HK-2 (cell line): ENCODE measurements around the gene DACH1.

Source experiments
- DNase-seq: peaks from one replicate; pipeline ENCODE4 v3.0.0-alpha.2; 2018; ENCODE audit not compliant: unreplicated experiment

The DACH1 gene

DNA sequence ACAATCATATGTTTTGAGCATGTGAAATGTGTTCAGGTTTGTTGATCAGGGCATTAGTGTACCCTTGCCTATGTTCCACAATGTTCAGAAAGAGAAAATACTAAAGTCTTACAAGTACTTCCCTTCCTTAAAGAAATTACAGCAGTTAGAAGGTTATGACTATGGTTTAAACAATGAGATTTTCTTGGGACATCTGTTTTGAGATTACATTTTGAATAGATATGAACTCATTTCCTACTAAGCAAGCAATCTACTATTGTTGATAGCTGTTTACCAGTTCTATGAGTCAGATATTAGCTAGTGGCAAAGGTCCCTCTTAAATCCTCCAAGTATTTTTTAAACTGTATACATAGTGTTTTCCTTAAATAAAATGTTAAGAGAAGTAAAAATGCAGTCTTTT lies 241.3 kb downstream of the DACH1 start:
- DNase-seq, result no peak

DNA sequence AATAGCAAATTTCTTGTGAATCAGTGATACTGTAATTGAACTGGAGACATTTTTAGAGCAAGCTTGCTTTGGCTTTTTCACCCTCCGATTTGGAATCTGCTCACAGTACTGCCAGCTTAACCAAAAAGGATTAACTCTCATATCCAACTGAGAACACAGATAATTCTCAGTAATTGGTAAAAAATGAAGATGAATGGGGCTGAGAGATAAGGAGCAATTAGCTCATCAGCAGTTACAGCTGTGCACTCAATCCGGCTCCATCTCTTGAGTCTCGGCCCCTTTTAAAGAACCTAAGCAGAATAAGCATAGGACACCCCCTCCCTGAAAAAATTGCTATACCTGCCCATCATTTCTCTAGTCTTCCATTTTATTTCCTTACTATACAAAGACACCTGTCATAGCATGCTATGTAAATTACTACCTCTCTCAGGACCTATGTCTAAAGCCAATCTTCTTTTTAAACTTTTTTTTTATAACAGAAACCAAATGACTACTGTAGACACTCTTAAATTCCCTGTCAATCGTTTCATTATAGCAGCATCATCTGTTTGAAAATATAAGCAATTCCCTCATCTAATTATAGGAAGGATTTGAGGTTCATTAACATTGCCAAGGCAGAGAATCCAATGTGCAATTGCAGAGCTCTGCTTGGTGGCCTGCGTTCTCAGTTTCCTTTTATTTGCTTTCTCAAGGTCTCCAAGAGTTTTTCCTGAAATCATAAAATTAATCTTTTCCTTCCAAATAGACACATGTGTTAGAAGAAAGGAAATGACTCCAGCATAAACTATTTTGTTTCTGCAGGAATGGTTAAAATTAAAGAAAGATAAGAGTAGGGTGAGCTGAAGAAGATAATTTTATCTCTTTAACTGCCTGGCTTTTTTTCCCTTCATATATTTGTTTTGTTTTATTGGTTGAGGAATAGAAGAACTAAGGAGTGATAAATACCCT lies 242.1 kb downstream of the DACH1 start:
- no peak for DNase-seq

DNA sequence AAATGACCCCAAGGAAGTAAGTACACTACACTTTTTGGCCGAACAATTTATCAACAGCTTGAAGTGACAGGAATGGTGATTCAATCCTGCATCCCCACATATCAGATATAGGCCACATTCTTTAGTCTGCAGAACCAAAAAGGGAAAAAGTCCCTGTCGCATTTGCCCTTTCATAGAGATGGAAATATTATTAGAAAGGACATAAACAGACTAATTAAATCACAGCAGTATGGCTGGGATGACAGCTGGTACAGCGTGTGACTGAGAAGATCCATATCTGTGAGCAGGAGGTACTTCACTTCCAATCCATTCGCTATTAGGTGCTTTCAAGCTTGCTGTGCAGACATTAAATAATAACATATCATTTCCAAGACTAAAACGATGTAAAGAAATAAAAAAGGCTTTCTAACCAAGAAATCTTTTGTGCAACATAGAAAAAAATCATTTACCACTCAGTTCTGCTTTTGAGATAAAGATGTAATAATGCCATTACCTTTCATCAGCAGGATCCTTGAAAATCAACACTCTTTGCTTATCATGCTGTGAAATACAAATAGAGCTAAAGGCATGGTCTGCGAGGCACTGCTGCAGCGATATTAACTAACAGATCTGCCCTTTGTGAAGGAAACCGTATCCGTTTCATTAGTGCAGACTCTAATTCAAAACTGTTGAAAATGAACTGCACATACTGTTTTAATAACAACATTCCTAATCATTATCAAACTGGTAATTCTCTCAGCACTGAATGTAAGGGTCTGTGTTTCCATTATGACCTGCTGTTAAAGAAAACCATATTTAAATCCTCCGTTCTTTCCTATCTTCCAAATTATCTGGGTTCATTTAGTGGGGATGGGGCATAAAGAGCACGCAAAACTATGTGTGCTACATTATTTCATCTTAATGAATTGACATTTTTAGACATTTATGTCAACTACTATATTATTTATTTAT lies 245.6 kb downstream of the DACH1 start:
- no peak for DNase-seq

DNA sequence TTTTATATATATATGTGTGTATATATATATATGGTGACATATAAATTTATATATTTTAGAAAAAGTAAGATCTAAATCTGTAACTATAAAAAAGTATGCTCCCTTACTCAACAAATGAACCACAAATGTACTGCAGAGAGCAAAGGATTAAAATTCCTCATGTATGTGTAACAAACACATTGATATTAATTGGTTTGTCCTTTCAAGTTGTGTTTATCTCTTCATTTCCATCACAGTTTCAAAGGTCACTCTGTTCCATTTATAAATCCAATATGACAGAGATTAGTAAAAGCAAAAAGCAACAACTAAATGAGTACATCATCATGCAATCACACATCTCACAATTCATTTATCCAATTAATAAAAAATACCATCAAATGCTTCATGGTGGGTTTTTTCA lies 247.9 kb downstream of the DACH1 start:
- DNase-seq, result no peak

DNA sequence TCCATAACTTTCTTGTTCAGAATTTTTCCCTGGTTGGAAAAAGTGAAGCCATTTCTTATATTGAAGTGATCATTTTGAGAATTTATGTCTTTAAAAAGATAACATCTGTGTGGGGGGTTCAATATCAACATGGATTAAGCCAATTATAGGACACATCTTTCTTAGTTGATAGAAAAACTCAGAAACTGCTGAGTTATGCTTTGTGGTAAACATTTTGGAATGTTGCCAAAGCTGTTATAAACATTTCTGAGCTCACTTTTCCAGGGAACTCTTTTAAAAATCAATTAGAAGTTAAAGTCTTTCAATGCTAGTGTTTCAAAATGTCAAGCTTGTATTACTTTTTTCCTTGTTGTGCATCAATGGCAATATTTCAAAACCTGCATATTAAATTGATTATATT lies 248.8 kb downstream of the DACH1 start:
- no peak for DNase-seq

DNA sequence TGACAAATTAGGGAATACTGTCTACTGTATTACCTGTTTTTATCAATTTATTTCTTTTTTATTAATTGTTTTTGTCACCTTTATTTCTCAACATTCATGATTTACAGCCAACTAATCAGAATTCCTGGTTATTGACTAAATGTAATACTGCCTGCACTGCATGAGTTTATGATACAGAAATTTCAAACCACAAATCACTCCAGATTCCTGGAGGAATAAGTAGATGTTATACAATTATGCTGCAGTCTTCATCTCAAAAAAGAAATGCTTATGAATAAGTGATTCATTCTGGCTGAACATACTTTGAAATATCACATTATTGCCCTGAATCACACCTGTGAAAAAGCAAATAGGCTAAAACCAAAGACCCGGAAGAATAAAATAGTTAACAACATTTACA lies 249.7 kb downstream of the DACH1 start:
- DNase-seq, result no peak

DNA sequence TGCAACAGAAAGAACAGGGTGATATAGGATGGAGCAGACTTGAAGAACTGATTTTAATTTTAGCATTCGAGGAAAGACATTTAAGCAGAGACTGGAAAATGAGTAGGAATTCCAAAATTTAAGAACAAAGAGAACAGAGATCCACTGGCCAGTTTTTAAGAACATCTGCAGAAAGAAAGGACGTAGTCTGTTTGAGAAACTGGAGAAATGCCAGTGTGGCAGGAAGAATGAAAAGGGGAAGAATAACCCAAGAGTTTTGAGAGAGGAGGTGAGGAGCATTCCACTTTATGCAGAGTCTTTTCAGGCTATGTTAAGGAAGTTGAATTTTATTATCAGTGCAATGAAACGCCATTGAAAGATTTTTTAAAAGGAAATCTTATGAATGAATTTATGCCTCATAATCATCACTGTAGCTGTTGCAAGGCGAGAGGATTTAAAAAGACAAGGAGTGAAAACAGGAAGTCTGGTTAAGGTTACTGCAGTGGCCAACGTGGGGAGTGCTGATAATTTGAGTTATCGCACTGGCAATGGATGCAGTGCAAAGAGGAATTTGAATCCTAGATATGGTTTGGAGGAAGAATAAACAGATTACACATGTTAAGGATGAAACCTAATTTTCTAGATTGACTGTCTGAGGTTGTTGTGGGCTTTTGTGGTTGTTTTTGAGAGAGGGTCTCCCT lies 253.8 kb downstream of the DACH1 start:
- DNase-seq, result no peak

DNA sequence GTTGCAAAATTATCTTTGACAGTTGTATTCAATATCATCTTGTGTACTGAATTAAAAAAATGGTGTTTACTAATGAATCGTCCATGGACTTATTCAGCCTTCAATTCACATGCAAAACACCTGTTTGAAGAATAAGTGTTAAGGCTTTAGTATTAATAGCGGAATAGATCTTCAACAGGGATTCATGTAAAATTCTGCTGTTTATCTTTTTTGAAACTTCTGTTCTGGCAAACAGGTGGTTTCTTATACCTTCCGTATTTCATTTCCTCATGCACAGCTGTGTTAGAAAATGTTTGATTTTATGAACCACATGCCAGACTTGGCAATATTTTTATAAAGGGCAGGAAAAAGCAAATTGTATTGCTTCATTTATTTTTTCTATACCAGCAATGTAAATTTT lies 255.7 kb downstream of the DACH1 start:
- DNase-seq, result no peak

DNA sequence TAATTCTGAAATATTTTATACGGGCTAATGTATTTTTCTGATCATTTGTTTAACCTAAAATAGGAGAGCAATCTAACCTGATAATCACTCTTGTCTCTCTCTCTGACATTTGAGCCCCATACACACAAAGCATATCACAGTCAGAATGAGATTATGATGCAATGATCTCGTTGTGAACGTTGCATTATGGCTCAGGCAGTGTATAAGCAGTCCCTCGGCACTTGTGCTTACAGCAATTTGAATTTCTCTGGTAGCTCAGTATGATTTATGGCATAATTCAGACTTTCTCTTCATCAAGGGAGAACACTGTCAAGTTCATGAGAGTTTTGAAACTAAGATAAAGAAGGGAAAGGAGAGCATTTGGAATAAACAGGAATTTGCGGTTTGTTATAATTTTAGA lies 256.1 kb downstream of the DACH1 start:
- DNase-seq, result no peak

DNA sequence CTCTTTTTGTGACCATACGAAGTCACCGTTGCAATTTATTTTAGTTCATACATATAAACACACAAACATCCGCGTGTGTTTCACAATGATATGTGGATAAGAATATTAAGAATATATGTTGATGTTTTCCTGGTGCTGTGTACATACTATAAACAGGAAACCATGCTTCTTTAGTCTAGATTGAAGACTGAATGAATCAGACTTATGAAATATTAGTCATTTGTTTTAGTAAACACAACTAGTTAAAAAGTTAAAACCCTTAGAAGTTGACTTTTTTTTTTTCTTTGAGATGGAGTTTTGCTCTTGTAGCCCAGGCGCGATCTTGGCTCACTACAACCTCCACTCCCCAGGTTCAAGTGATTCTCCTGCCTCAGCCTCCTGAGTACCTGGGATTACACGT lies 257.7 kb downstream of the DACH1 start:
- DNase-seq, result no peak

DNA sequence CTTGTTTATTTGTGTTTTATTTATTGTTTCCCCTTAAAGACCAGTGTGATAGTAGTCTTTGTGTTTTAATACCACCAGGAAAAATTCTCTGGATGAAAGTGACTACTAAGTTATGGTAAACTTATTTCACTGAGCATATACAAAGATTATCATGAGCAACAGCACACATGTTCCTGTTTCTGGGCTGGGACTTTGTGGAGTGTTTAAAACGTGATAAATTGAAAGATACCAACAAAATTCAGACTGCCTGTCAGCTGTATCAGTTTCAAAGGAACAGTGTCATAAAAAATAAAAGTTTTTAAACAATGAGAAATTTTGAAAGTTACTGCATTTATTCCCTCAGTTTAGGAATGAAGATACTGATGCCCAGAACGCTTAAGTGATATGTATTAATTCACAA lies 259.4 kb downstream of the DACH1 start:
- DNase-seq, result no peak

DNA sequence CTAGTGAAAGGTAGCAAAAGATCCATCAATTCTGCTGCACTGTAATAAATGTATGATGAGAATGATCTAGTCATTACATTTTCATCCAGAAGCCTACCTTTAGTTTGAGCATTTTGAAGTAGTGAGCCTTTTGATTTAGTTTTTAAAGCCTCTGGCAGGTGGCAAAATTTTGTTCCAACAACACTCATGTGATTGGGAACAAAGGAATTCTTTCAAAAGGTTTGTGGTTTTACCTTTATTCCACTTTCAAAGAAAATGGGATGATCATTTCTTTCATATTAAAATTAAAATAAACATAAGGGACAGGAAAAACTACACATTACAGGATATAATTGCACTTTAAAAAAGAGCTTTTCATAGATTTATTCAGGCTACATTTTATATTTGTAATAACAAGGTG lies 260.2 kb downstream of the DACH1 start:
- DNase-seq, result no peak

DNA sequence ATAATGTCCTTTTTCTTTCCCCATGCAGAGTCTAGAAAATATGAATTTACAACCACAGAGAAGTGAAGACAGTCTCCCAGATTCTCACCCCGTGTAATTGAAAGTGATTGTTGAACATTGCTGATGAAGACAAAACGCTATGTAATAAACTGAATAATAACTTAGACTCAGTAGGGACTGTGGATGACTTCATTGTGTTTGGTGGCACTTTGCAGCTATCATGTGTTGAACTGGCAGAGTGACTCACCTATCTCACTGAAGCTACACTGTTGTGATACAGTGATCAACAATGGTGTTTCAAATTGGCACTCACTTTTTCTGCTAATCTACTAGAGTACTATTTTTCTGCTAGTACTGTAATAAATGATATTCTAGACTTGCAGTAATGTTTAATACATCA lies 261.3 kb downstream of the DACH1 start:
- no peak for DNase-seq

DNA sequence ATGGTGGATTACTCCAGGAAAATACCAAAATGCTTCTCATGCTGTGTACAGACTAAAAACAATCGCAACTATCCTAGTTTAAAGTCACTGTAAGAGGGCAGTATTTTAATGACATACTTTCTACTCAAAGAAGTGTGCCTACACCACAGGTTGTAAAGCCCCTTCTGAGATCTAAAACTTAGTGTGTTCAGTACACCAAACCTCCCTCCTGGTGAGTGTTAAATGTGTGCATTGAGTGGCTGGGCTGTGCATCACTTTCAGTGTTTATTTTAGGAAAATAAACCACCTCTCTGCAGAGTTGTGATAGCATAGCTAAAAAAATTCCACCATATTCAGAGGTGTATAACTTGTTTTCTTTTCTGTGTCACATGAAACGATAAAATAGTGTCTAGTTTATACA lies 263.7 kb downstream of the DACH1 start:
- no peak for DNase-seq

DNA sequence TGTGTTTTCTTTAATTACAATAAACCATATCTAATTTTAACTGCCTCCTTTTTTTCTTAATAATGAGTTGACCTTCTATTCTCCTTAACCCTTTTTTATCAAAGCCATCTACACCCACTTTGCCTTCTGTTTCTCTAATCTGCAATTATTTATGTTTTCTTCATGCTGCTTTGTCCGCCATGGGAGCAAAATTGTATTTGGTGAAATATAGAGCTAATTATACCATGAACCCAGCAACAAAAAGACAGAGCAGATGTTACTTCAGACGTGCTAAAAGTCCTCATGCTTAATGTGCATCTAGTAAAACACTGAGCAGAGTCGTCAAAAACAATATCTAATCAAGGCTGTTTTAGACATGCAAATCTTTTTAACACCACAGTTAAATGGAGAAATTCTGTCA lies 264.7 kb downstream of the DACH1 start:
- DNase-seq, result no peak

DNA sequence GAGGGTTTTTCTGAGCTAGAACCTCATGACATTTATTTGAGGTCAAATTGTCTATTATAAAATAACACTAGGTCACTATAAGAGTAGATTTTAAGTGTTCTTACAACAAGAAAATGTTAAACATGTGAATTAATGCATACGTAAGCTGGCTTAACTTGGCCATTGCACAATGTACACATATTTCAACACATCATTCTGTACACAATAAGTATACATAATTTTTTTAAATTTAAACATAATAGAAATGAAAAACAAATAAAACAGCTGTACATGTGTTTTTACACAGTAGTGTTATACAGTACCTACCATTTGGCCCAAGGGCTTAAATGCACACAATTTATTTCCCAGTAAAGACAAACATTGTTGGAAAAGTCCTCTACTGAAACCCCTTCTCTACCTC lies 269.9 kb downstream of the DACH1 start:
- no peak for DNase-seq

DNA sequence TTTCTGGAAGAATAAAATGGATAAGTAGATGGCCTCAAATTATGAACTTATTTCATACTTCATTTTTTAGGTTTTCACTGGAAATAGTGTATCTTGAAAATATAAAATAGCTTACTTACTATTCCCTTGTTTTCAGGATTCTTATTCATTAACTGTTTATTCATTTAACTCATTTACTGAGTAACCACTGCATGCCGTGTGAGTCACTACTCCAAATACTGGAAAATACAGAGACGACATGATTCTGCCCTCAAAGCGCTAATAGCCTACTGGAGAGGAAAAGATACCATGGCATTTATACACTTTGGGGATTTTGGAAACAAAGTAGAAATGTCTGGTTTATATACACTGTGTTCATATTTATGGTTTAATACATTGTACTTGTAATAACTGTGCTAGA lies 270.9 kb downstream of the DACH1 start:
- DNase-seq, result no peak

DNA sequence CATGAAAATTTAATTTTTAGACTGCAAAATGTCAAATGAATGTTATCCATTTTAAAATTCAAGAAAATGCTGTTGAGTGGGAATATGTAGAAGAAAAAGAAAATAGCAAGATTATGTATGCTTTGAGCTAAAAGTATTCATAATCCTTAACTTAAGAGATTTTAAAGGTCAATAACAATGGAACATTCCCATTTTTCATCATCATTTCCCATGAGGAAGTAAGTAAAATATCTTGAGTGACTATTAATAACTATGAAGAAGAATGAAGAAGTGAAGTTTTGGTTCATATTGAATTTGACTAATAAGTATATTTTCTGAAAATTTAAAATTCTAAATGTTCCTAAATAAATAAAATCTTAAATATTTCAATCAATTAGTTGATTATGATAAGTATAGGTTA lies 273.4 kb downstream of the DACH1 start:
- no peak for DNase-seq

DNA sequence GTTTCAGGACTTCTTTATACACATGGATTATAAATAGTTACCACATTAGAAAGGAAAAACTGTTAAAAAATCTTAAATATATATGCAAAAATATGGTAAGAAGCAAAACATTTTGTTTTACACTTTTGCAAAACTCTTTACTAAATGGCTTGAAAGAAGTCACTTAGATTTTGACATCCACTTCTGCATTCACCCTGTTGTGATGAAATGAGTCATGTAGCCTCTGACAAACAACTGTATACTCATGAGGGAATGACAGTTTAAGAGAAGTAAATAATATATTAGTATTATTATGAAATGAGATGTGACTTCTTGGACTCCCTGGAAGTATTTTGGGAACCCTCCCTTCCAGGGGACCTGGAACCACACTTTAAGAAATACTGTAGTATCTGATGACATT lies 275.6 kb downstream of the DACH1 start:
- DNase-seq, result no peak

DNA sequence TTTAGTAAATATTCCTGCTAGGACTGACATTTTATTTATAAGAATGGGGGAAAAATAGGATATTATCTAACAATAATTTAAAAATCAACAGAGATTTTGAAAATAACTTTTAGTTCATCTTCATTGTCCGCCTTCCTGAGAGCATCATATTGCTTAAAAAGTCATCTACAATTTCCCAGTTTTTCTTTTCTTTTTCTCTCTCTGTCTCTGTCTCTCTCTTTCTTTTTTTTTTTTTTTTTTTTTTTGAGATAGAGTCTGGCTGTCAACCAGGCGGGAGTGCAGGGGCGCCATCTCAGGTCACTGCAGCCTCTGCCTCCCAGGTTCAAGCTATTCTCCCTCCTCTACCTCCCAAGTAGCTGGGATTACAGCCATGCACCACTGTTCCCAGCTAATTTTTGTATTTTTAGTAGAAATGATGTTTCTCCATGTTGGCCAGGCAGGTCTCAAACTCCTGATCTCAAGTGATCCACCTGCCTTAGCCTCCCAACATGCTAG lies 276.3 kb downstream of the DACH1 start:
- DNase-seq, result no peak

DNA sequence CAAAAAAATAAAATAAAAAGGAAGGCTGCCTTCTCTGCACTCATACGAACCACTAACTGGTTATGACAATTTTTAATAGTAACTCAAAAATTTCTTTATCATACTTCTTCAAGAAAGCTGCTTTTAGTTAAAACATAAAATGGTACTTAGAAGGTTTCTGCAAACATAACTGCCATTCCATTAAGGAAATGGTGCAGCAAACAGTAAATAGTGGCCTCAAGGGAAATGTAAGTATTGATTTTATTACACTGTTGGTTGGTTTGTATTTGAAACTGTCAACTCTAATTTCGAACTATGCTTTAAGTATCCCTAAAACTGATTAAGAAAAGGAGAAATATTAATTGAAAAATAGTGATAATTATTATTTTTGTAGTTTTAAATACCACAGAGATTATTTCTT lies 278.0 kb downstream of the DACH1 start:
- no peak for DNase-seq

DNA sequence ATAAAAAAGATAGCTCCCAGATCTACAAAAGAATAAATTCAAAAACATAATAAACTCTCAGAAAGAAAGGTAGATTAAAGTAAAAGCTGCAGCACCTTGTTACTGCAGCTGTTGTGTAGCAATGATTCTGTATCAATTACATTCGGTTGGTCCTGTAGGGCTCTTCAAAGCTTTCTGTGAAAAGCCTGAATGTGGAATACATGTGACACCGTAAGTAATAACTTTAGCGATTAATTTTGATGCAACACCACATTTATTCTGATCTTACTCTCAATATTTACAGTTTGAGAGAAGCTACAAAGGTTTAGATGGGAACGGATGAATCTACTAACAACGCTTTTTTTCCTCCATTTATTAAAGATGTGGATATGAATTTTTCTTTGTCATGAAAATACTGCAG lies 279.2 kb downstream of the DACH1 start:
- DNase-seq, result no peak
